Panc1 (cell line): ENCODE data around the gene SPATA46. TPM values are rescaled to one million over a fixed set of nuclear protein-coding genes. Genes with fewer than 3 reads are reported as not detected.

Experiments
- ATAC-seq: fragments of 200-7000 bp; cut with Tn5 transposase; 2 replicates; pipeline ENCODE4 v1.9.1; 2020; ENCODE audit warnings: mild to moderate bottlenecking, moderate library complexity
- BruUV-seq: library from RNA; stranded (reverse); fragments of 400-500 nt; replicated peaks from 2 replicates; lab custom pipeline; 2021; lab: Mats Ljungman, UMichigan
- CTCF ChIA-PET: fragments of 300-600 bp; sonication (Branson Sonifier 250); formaldehyde crosslinking; loops from one replicate; lab custom pipeline; 2022; ENCODE audit warnings: antibody characterized with exemption; lab: Charles Lee
- POLR2A ChIA-PET: fragments of 300-600 bp; sonication (Branson Sonifier 250); formaldehyde crosslinking; loops from one replicate; lab custom pipeline; 2022; ENCODE audit warnings: antibody characterized with exemption; lab: Charles Lee
- DNase-seq: peaks from one replicate; pipeline ENCODE4 v3.0.0-alpha.2; 2010; ENCODE audit warnings: low read depth, low spot score
- H3K27ac ChIP-seq: 2 replicates; pipeline ENCODE4 v1.5.1; 2011; ENCODE audit warnings: mild to moderate bottlenecking, low read length, inconsistent platforms
- H3K27me3 ChIP-seq: fragments of 200-500 bp; sonication (Bioruptor generic); 2 replicates; pipeline ENCODE4 v1.6.0; 2014; ENCODE audit warnings: low read length, inconsistent platforms; ENCODE audit not compliant: control insufficient read depth, insufficient read depth
- H3K36me3 ChIP-seq: fragments of 200-500 bp; sonication (Bioruptor generic); 2 replicates; pipeline ENCODE4 v1.5.1; 2014; ENCODE audit warnings: inconsistent platforms, mild to moderate bottlenecking, low read length, moderate library complexity; ENCODE audit not compliant: control insufficient read depth, insufficient read depth
- H3K4me1 ChIP-seq: 2 replicates; pipeline ENCODE4 v1.5.1; 2011; ENCODE audit warnings: inconsistent platforms, mild to moderate bottlenecking, low read length, moderate library complexity; ENCODE audit not compliant: control insufficient read depth, insufficient read depth
- H3K4me3 ChIP-seq, 2 experiments: 2 replicates each; pipeline ENCODE4 v1.5.1; 2011 to 2012; ENCODE audit warnings: low read depth in 2 of 2, low read length in 2 of 2, mild to moderate bottlenecking in 2 of 2, inconsistent platforms in 1 of 2, moderate library complexity in 1 of 2
- H3K9me3 ChIP-seq: fragments of 200-500 bp; sonication (Bioruptor generic); 2 replicates; pipeline ENCODE4 v1.5.1; 2014; ENCODE audit warnings: low read depth, mild to moderate bottlenecking, inconsistent platforms, low read length, moderate library complexity; ENCODE audit not compliant: control insufficient read depth, insufficient read depth
- CTCF ChIP-seq: fragments of 450-650 bp; IDR thresholded peaks from 2 replicates; pipeline ENCODE4 v1.5.1; 2017; ENCODE audit warnings: mild to moderate bottlenecking
- POLR2AphosphoS5 ChIP-seq: IDR thresholded peaks from 2 replicates; pipeline ENCODE4 v1.6.1; 2012; ENCODE audit warnings: mild to moderate bottlenecking, low read depth, low read length, moderate library complexity
- REST ChIP-seq, 2 experiments: IDR thresholded peaks; 2 replicates each; pipeline ENCODE4 v1.6.1; 2011 to 2012; ENCODE audit warnings: low read depth in 2 of 2, control low read depth in 1 of 2, low read length in 1 of 2, mild to moderate bottlenecking in 1 of 2, moderate library complexity in 1 of 2; ENCODE audit not compliant: insufficient read depth in 1 of 2
- SIN3A ChIP-seq: IDR thresholded peaks from 2 replicates; pipeline ENCODE4 v1.6.1; 2012; ENCODE audit warnings: low read depth, mild to moderate bottlenecking, low read length, moderate library complexity, borderline replicate concordance; ENCODE audit not compliant: insufficient read depth
- TCF7L2 ChIP-seq: IDR thresholded peaks from 2 replicates; pipeline ENCODE4 v1.6.1; 2011; ENCODE audit warnings: mild to moderate bottlenecking, low read depth, low read length, inconsistent platforms
- in situ Hi-C: cut with HindIII; loops from 2 replicates; pipeline ENCODE4 v1.10.0; 2016; ENCODE audit warnings: low sequenced_read_pairs, low pct_unique_long_range_greater_than_20kb
- intact Hi-C: fragments of 100-400 bp; cut with micrococcal nuclease; formaldehyde crosslinking; loops from one replicate; pipeline ENCODE4 v1.10.0; 2022; ENCODE audit not compliant: unreplicated experiment
- total RNA-seq: library from RNA; stranded (reverse); gene quantifications from one replicate; pipeline ENCODE4 v1.2.1, GENCODE V29; 2021; ENCODE audit not compliant: unreplicated experiment

SPATA46 gene
- total RNA-seq, 1 experiment from 2014 or later: not detected

DNA sequence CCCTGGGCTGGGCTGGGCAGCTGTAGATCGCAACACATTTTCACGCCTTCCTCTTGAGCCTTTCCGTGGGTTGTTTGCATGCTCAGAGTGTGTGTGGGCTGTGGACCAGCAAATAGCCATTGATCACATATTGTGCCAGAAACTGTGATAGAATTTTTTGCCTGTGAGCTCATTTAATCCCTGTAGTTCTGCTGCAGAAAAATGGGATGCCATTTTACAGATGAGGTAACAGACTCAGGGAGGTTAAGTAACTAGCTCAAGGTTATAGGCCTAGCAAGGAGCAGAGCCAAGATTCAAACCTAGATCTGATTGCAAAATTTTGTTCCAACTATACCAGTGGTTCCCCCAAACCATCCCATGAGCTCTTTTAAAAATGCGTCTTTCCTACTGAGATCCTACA is 10.5 kb downstream of the SPATA46 start:
- no peaks in the 10 kb centered on the region for H3K9me3 ChIP-seq
- no peak overlapping the region for H3K4me3 ChIP-seq
- no peak for ATAC-seq
- H3K27me3 ChIP-seq: no peaks in the 10 kb centered on the region
- H3K36me3 ChIP-seq: peaks cover 2% of the 10 kb centered on the region; the same call in 1 of the 2 replicates
- in situ Hi-C loops (no loop called here), intact Hi-C loops (no loop called here)
- DNase-seq: no peak
- ChIA-PET POLR2A (no interaction called here), CTCF (no interaction called here)
- no TSS peak for BruUV-seq
- TF ChIP-seq REST (IDR thresholded peaks at IDR 0.05; ENCODE audit: insufficient read depth in 1 of 2, low read depth in 2 of 2, low read length in 1 of 2) (no peak), TCF7L2 (no peak), CTCF (no peak), POLR2AphosphoS5 (no peak), SIN3A (no peak)
- H3K4me1 ChIP-seq: no peaks in the 10 kb centered on the region
- H3K27ac ChIP-seq: no peak overlapping the region

GRCh38 chr1:162365284-162366020 is 11.2 kb downstream of the SPATA46 start:
- Histone ChIP-seq H3K36me3 (peaks cover 2% of the 10 kb centered on the region; the same call in 1 of the 2 replicates), H3K4me3 (no peak overlapping the region), H3K4me1 (no peaks in the 10 kb centered on the region), H3K27me3 (no peaks in the 10 kb centered on the region), H3K9me3 (no peaks in the 10 kb centered on the region), H3K27ac (no peak overlapping the region)
- POLR2A ChIA-PET: no interaction called here
- intact Hi-C loops (no loop called here), in situ Hi-C loops (no loop called here)
- BruUV-seq: no TSS peak
- TF ChIP-seq SIN3A (no peak), POLR2AphosphoS5 (no peak), CTCF (no peak), REST (IDR thresholded peaks at IDR 0.05; ENCODE audit: insufficient read depth in 1 of 2, low read depth in 2 of 2, low read length in 1 of 2) (no peak)
- DNase-seq (no peak), ATAC-seq (no peak)
- CTCF ChIA-PET: no interaction called here
